Activated CD4-positive, alpha-beta T cell treated with anti-CD3 and anti-CD28 coated beads for 4 hours (primary cell): ENCODE measurements around the gene ASB1.

Experiments used
- DNase-seq, 2 donors: peaks; one replicate each; pipeline ENCODE4 v3.0.0-alpha.2; 2020

ASB1 gene, protein sequence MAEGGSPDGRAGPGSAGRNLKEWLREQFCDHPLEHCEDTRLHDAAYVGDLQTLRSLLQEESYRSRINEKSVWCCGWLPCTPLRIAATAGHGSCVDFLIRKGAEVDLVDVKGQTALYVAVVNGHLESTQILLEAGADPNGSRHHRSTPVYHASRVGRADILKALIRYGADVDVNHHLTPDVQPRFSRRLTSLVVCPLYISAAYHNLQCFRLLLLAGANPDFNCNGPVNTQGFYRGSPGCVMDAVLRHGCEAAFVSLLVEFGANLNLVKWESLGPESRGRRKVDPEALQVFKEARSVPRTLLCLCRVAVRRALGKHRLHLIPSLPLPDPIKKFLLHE

DNA sequence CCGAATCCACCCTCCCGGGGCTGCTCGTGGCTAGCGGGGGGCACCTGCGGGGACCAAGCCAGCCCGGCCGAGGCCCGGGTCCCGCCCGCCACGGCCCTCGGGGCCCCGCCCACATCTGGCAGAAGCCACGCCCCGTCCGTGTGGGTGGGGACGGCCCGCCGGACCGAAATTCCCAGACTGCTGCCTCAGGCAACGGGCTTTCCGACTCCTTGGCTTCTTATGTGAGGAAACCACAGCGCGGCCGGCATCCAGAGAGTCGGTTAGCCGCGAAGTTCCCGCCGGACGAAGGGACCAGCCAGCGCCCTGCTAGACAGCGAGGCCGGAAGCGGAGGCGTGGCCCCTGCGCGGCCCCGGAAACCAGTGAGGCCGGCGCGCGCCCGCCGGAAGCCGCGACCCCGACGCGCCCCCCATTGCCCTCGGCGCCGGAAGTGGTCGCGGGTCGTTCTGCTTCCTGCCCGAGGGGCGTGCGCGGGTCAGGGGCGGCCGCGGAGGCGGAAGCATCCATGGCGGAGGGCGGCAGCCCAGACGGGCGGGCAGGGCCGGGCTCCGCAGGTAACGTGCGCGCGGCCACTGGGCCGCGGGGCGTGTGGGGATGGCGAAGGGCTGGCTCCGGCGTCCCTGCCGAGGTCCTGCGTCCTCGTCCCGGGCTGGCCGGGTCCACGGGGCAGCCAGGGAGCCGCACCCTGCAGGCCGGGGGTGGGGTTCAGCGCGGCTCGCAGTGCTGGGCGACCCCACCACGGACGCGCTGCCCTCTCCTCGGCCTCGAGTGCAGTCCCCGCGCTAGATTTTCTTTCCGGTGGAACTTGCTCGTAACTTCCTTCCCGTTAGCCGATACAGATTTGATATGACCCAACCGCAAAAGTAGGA lies at the start of gene ASB1:
TSS of gene ASB1 (plus strand) at position 360 of the 867 bp plus-strand sequence. CDS start at position 504, 144 bp downstream.
- peak; percentile 78 to 81 for DNase-seq

DNA sequence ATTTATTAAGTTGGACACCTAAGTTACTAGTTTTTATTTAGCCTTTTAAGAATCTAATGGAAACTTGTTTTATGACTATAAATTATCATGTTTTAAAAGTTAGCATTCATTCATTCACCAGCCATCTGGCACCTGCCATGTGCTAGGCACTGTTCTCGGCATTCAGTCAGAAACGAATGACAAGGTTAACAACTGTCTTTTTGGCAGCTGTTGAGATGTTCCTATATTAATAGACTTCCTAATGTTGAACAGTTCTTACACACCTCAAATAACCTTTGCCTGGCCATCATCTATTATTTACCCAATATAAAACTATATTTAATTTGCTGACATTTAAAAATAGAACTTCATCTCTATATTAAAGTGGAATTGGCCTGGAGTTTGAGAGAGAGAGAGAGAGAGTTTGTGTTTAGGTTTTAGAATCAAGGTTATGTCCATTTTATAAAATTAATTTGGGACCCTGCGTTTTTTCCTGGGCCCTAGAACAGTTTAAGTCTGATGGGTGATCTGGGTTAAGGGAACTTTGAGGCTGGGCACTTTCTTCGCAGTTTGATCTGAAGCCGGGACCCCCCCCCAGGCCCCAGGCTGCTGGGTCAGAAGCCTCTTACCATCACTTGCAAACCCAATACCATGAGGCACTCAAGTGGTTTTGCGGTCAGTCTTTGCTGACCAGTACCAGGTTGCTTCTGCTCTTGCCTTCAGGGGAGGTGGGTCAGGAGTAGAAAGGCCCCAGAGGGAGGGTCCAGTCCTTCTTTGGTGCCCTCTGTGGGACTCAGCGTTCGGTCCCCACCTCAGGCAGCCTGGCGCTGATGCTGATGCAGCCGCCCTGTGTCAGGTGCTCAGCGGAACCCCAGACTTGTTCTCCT lies 48.3 kb upstream of the ASB1 start:
- no peak for DNase-seq

DNA sequence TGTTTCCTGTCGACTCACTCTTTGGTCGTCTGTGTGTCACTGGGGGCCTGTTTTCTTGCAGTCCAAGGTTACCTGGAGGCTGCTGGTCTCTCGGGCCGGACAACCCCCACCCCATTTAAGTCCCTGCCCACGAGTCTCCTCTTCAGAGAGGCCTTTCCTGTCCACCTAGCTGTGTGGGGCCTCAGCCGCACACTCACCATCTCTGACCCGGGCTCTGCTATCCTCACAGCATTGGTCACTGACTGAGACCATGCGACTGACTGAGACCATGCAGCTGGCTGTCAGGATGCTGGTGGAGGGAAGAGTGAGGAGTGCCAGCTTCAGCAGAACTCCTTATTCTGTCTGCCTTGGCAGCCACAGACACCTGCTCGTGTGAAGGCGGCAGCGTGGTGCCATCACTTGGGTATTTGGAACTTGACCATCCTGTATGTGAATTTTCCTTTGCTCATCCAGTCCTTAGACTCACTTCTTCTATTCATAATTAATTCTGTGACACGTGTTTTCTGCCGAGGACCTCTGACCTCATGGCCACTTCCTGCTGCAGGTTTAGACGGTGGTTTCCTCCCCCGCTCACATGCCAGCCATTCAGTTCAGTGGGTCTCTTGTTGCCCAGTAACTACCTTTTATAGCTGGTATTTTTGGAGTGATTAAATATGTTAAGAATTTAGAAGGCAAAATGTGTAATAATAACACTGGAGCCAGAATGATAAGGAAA lies 47.5 kb upstream of the ASB1 start:
- DNase-seq, result peak in 1 of 2 donors; percentile 6

DNA sequence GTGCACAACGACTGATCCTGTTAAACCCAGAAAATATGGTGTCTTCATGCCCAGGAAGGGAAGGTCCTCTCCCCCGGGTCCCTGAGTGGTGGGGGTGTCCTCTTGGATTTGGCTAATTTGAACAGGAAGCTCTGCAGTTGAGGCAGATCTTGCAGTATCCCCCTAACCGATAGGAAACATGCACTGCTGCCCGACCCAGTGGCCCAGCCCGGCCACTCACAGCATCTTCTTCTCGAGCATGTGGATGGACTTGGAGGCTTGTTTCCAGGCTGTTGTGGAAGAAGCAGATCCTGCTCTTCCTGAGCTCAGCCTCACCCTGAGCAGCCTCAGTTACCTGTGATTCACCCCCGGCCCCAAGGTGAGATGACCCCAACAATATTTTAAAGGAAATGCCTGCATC lies 46.4 kb upstream of the ASB1 start:
- no peak for DNase-seq

DNA sequence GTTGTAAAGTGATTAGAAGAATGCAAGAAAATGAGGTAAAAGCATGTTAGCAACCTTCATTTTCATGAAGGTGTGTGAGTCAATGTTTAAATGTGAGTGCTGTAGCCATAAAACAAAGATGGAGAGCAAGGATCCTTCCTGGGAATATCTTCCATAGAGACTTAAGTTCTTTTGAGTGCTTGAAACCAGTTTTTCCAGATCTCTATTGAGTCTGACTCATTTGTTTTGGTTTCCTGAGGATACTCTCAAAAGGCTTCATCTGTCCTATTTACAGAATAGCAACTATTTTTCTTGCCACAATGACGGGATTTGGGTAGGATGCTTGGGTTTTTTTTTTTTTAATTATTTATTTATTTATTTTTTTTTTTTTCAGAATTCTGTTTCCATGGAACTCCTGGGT lies 45.9 kb upstream of the ASB1 start:
- DNase-seq, result no peak

DNA sequence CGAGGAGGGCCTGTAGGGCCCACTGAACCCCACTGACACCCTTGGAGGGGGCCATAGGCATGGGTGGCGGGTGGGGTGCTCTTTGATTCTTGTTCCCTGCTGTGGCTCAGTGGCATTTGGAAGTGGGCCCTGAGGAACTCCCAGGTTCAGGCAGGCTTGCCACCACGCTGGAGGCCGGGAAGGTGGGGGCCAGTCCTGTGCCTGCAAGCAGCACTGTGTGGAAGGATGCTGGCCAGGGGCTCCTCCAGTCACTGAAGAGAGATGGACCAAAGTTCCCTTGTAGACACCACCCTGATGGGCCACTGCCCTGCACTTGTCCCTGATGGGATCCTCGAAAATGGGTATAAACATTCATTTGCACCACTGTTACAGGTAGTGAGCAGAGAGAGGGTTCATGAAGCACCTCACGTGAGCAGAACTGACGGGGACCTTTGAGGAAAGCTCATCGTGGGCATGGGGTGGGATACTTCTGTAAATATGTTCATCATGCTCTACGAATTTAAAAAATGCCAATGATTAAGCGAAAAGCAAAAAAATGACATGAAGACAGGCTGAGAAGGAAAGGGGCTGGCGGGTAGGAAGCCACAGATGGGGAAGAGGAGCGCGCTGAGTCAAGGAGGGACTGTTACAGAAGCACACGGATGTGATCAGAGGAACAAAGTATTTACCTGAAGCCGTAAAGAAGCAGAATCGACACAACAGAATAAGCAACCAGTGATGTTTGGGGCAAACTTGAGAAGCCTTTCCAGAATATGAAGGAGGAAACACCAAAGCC lies 45.2 kb upstream of the ASB1 start:
- no peak for DNase-seq

DNA sequence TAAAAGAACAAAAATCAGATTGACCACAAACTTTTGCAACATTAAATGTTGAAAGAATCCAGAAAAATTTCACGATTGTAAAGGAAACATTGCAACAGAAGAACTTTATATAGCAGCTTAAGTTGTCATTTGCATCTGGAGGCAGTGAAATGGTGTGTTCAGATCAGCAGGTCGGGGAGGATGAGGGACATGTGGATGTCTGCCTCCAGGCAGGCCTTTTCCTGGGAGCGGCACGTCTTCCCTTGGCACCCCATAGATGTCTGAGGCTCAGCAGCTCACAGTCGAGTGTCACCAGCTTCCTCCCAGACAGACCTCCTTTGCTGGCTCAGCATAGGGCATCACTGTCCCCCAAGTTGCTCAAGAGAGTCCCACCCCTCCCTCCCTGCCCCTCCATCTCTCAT lies 44.3 kb upstream of the ASB1 start:
- DNase-seq, result no peak

DNA sequence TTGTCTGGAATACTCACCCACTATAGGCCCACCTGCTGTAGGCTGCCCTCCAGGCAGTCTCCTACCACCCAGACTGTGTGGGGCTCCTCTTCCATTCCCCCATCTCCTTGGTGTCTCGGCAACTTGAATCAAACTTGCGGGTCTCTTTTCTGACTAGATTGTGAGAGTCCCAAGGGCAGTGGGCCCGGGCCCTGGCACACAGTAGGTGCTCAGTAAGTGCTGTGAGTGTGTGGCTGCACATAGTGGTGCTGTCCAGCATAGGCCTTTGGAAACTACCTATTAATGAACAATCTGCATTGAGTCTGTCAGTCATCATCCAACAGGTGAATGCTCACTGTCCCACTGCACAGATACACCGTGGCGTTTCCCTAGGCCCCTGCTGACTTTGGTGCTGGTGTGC lies 43.6 kb upstream of the ASB1 start:
- DNase-seq, result no peak

DNA sequence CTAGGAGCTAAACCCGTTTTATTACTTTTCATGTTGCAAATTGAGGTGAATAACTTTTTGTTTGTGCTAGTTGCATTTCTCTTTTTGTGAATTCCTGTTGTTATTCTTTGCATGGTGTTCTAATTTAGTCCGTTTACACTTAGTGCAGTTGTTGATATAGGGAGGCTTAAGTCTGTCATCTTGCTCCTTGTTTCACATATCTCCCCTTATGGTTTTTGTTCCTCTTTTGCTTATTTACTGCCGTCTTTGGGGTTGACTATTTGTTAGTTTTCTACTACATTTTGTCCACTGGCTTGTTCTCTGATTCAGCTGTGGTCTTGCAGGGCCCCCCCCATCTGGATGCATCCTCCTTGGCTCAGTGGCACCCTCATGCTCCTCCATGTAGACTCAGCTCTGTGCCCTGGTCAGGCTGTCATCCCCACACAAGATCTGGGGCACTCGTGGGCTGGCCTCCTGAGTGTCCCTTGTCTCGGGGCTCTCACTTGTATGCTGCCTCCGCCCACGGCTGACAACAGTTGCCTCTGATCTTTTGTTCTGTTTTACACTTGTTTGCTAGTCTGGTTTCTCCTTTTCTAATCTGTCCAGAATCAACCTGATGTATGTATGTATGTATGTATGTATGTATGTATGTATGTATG lies 42.9 kb upstream of the ASB1 start:
- DNase-seq, result no peak

DNA sequence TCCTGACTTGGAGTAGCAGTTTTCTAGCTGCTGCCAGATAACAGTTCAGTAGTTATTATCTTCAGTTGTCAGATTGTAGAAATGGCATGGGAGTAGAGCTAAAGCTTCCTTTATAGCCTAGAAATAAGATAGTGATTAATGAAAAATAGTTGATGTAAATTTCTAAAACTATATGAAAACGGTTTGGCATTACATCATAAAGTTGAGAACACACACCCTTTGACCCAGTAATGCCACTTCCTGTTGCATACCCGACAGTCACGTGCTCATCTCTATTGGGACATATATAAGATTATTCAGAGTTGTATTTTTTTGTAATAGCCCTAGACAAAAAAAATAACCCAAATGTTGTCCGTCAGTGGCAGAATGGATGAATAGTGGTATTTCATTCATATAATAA lies 39.4 kb upstream of the ASB1 start:
- DNase-seq, result no peak

DNA sequence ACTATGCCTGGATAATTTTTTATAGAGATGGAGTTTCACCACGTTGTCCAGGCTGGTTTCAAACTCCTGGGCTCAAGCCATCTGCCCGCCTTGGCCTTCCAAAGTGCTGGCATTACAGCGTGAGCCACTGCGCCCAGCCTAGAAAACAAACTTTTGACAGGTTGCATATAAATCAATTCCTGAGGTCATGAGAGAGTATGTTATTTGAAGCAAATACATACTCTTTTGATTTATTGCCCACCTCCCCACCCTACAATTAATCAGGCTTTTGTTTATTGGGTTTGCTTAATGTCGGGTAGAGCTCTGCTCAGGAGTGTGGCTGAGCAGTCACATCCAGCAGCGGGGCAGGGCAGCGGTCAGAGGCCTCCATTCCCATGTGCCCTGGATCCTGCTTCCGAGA lies 37.9 kb upstream of the ASB1 start:
- no peak for DNase-seq

DNA sequence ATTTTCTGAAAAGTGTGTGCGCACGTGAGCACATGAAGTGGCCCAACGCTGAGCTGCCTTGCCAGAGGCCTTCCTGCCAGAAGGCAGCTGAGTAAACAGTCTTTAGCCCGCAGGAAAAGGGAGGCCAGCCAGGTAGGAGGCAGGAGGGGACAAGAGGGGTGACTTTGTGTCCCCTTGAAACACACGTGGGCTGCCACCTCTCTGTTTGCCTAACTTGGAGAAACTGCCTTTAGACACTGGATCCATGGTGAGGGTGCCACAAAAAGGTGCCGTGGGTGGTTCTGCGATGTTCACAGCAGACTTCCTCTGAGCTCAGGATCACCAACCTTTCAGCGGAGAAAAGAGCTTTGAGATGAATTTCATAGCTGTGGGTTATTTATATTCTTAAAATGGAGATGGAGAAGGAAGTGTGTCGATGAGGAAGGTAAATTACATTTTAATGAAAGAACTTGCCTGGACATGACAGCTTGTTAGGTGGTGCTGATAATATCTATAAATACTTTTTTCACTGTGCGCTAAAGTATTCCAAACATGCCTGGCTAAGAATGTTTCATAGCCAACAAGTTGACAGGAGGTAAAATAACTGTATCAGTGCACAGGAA lies 36.6 kb upstream of the ASB1 start:
- DNase-seq, result no peak

DNA sequence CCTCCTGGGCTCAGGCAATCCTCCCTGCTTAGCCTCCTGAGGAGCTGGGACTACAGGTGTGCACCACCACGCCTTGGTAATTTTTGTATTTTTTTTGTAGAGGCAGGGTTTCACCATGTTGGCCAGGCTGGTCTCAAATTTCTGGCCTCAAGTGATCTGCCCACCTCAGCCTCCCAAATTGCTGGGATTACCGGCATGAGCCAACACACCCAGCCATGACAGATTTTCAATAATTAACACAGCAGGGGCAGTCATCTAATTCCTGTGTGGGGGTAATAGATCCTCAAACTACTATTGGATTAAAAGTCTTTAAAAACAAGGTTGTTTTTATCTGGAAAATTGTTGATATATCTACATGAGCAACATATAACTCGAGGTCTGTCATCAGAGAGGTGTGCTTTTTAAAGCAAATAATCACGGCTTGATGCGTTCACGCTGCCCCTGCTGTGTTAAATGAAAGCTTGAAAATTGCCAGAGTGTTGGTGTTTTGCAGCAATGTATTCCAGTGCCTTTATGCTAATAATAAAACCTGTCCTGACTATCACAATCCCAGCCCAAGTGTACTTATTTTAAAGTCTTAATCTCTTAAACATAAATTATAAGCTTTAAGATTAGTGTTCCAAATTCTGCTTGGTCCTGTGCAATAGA lies 35.6 kb upstream of the ASB1 start:
- DNase-seq, result no peak

DNA sequence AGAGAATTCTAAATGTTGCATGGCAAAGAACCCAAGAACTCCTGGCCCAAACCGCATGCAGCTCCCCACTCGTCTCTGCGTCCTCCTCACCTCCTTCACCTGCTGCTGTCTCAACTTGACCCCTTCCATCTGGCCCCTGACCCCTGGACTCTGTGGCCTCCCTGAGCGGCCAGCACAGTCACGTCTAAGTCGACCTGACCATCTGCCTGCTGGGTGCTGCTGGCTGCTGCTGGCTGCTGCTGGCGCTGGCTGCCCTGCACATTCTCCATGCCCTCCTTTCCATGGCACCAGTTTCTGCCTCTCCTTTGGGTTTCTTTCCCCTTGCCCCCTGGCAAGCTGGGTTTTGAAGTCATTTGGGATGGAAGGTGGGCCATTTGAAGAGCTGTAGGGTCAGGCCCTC lies 30.1 kb upstream of the ASB1 start:
- DNase-seq, result no peak

DNA sequence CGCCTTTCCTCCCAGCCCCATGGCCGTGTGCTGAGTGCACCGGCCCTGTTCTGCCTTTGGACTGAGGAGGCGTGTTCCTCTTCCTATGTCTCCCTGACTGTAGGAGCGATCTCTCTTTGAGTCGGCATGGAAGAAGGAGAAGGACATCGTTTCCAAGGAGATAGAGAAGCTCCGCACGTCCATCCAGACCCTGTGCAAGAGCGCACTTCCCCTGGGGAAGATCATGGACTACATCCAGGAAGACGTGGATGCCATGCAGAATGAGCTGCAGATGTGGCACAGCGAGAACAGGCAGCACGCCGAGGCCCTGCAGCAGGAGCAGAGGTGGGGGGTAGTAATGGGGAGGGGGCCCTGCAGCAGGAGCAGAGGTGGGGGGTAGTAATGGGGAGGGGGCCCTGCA lies 29.4 kb upstream of the ASB1 start:
- no peak for DNase-seq

DNA sequence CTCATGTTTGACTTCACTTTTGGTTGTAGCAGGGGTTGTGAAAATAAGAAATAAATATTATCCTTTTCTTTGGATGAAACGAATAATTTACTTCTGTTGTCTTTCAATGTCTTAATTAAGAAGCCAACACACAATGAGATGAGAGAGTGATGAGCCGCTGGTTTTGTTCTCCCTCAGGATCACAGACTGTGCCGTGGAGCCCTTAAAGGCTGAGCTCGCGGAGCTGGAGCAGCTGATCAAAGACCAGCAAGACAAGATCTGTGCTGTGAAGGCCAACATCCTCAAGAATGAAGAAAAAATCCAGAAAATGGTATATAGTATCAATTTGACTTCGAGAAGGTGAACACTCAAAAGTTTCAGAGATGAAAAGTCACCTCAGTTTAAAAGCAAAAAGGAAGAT lies 28.1 kb upstream of the ASB1 start:
- no peak for DNase-seq

DNA sequence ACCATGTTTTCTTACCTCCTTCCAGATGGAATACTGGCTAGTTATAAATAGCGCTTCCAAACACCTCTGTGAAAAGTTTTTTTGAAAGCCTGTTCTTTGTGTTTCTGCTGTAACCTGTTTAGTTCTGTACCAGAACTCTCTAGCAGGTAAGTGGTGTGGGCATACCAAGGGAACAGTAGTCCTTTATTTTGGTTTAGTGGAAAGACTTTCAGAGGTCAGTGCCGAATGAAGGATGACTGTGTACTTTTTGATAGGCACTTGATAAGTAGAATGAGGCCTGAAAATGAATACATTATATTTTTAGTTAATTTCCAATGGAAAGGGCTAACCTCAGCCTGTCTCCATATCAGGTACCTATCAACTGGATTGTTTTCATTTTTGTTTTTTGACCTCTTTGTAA lies 27.6 kb upstream of the ASB1 start:
- no peak for DNase-seq

DNA sequence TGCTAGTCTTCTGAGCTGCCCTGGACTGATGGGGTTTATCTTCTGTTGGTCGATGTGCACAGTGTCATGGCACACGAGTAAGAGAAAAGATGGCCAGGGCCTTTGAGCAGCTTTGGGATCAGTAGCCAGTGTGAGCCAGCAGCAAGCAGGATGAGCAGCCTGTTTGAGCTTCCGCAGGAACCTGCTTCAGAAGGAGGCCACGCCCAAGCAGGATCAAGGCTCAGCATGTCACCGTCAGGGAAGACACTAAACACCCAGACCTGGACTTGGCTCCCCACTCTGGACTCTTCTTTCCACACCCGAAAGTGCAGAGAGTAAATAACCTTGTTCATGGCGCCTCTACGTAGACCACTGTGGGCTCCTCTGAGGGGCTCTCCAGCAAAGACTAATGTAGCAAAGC lies 25.2 kb upstream of the ASB1 start:
- no peak for DNase-seq

DNA sequence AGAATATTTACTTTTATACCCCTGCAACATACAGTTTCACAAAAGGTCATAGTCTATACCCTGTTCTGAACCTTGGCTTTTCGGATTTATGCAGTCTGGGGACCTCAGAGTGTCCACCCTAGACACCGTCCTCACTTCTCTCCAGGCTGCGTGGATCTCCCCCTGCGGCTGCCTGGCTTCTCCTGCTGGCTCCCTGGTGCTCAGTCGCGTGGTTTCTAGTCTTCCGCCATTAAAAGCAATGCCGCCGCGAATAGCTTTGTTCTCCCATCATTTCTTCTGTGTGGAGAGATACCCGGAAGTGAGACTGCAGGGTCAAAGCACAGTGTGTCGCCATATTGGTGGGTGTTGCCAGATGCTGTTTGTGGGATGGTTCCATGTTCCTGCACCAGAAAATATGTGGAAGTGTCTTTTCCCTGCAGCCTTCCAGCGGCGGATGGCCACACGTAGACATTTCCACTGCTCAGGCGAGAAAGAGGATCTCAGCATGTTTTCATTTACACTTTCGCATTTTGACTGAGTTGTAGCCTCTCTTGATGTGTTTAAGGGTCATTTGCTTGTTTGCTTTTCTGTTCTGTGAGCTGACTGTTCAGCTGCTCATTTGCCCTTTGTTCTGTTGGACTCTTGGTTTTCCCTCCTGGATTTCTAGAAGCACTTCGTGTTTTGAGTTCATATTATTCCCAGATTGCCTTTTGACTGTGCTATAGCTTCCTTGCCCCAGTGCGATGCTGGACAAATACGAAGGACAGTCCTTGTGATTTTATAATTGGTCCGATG lies 22.9 kb upstream of the ASB1 start:
- DNase-seq, result no peak
